Lower leg skin (tissue), 3 donors: ENCODE data around the gene SEC16A.

Experiments
- POLR2A ChIP-seq, 2 donors: fragments of 450-650 bp; IDR thresholded peaks; one replicate each; pipeline ENCODE4 v1.6.1; 2016 to 2017; ENCODE audit warnings: antibody characterized with exemption in 2 of 2, mild to moderate bottlenecking in 1 of 2, moderate library complexity in 1 of 2
- TF ChIP-seq, protein P1 (sequence below), 3 donors: fragments of 450-650 bp; IDR thresholded peaks; one replicate each; pipeline ENCODE4 v1.5.1; 2016; ENCODE audit warnings: antibody characterized with exemption in 3 of 3, mild to moderate bottlenecking in 3 of 3, moderate library complexity in 2 of 3

DNA sequence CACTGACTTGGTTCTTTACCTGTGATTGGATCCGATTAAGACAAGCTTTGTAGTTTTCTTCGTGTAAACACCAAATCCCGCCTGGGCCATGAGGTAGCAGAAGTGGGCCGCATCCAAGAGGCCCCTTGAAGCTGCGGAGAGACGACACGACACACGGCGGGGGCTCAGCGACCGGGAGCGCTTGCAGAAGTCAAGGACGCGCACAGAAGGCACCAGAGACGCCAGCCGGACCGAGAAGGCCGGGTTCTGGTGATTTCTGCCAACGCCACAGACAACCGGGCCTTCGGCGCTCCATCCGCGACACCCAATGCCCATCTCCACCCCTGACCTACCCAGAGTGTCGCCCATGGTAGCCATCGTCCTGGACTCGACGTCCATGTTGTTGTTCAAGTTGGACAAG, 23.4 kb downstream of the SEC16A start:
- TF ChIP-seq, protein P1, sequence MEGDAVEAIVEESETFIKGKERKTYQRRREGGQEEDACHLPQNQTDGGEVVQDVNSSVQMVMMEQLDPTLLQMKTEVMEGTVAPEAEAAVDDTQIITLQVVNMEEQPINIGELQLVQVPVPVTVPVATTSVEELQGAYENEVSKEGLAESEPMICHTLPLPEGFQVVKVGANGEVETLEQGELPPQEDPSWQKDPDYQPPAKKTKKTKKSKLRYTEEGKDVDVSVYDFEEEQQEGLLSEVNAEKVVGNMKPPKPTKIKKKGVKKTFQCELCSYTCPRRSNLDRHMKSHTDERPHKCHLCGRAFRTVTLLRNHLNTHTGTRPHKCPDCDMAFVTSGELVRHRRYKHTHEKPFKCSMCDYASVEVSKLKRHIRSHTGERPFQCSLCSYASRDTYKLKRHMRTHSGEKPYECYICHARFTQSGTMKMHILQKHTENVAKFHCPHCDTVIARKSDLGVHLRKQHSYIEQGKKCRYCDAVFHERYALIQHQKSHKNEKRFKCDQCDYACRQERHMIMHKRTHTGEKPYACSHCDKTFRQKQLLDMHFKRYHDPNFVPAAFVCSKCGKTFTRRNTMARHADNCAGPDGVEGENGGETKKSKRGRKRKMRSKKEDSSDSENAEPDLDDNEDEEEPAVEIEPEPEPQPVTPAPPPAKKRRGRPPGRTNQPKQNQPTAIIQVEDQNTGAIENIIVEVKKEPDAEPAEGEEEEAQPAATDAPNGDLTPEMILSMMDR (IDR thresholded peaks at IDR 0.05): no peak
- TF ChIP-seq POLR2A (IDR thresholded peaks at IDR 0.05): no peak
